Measurements from ENCODE around the gene SSMEM1.
"Not testable (repeated sequence)": the region's sequence is repeated elsewhere in the genome, so short reads cannot be mapped to it uniquely, and the experiment has no call there.

SSMEM1 gene

GRCh38 chr7:130213828-130214227 lies 6.2 kb downstream of the SSMEM1 start:
- DNase-seq (ENCODE audit: low read depth) = no peak

GRCh38 chr7:130216025-130216424 lies 8.4 kb downstream of the SSMEM1 start:
- no peak for DNase-seq (ENCODE audit: low read depth)

DNA sequence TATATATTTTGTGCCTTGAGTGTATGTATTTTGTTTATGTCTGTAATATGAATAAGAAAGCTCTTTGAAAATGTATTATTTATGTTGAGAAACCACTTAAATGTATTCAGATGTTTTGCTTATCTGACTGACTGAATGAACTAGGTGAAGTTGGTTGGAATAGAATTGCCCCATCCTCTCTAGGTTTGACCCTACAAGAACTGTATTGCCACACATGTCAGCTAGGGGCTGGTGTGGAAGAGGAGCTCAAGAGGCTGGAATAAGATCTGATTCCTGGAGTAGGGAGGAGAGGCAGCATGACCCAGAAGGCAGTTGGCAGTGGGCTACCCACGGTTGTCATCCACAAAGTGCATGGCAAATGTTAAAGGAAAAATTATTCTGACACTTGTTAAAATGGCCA lies 9.1 kb downstream of the SSMEM1 start:
- no peak for DNase-seq (ENCODE audit: low read depth)

DNA sequence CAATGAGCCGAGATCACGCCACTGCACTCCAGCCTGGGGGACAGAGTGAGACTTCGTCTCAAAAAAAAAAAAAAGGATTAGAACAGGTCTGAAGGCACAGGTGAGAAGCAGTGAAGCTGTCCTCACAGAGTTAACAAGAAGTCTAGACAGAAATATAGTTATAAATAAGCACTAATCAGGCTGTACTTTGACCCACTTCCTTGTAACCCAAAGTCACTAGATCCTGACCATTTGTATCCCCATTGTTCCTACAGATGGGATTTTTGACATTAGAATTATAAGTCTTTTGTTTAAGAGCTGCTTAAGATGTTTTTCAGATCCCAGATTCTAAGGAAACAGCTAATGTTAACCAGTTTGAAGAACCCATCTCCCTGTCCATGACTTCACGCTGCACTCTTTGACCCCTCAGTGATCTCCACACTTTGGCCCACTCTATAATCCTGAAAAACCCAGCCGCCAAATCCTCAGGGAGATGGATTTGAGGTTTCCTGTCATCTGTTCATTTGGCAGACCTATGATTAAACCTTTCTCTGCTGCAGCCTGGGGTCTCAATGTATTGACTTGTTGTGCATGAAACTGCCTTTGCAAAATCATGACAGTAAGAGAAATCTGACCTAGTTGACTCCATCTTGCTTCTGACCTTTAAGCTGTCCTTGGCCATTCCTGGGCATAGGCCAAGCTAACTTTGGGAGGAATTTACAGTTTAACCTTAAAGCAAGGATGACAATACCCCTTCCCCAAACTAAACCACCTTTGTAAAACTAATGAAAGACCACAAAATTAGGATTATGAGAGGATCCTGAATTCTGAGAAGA lies 11.4 kb downstream of the SSMEM1 start:
- DNase-seq (ENCODE audit: low read depth) = no peak

DNA sequence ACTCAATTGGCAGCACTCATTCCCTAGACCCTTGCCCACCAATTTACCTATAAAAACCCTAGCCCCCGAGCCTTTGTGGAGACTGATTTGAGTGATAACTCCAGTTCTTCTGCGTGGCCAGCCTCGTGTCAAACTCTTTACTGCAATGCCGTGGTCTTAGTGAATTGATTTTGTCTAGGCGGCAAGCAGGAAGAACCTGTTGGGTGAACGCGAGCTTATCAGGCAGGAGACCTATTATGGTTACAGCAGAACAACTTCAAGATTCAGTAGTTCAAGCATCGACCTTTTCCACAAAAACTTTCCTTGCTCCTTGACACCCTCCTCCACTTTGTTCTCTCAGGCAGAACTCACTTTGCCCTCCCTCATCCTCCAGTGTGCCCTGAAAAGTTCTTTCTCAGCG lies 12.2 kb downstream of the SSMEM1 start:
- DNase-seq (ENCODE audit: low read depth) = no peak

DNA sequence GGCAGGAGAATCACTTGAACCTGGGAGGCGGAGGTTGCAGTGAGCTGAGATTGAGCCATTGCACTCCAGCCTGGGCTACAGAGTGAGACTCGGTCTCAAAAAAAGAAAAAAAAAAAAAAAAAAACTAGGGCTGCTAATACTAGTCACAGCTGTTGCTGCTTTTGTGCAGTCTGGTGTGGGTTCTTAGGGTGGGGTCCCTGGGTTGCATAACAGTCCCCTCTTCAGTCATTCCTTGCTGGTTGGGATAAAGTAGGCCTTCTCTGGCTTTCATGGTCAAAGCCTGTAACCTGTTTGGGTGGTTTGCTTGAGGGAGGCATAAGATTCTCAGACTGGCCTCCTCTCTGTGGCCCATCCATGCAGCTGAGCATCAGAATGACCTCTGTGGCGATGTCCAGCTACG lies 14.1 kb downstream of the SSMEM1 start:
- DNase-seq (ENCODE audit: low read depth) = no peak

GRCh38 chr7:130223646-130224045 lies 16.0 kb downstream of the SSMEM1 start:
- no peak for DNase-seq (ENCODE audit: low read depth)

- DNase-seq (ENCODE audit: low read depth) = no peak
Observed at GRCh38 chr7:130224210-130224609, 16.6 kb downstream of the SSMEM1 start.

DNA sequence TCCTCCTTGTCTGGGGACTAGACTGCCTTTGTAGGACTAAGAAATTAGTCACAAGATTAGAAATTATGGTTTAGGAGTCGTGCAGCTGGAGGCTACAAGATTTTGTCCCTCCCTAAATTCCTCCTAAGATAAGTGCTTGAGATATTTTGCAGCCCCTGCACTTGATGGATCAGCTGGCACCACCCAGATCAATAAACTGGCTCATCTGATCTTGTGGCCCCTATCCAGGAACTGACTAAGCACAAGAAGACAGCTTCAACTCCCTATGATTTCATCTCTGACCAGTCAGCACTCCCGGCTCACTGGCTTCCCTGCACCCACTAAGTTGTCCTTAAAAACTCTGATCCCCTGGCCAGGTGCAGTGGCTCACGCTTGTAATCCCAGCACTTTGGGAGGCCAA lies 17.3 kb downstream of the SSMEM1 start:
- peak; percentile 17 for DNase-seq (ENCODE audit: low read depth)

DNA sequence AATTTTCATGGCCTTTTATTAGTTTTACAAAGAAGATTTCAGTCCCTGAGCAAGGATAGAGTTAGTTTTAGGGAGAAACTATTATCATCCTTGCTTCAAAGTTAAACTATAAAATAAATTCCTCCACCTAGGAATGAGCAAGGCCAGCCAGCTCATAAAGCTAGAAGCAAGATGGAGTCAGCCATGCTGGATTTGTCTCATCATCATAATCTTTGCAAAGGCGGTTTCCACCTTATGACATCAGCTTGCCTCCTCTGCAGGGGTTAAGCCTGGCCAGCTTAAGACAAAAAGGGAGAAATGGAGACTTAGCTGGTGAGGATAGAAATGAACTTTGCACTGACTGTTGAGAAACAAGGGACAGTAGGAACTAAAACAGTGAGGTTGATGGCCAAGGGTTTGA lies 18.7 kb downstream of the SSMEM1 start:
- no peak for DNase-seq (ENCODE audit: low read depth)

GRCh38 chr7:130227883-130228575 lies 20.4 kb downstream of the SSMEM1 start:
- no peak for DNase-seq (ENCODE audit: low read depth)

GRCh38 chr7:130228840-130229502 lies 21.3 kb downstream of the SSMEM1 start:
- no peak for DNase-seq (ENCODE audit: low read depth)

GRCh38 chr7:130229981-130230380 lies 22.3 kb downstream of the SSMEM1 start:
- DNase-seq (ENCODE audit: low read depth) = not testable (repeated sequence)

DNA sequence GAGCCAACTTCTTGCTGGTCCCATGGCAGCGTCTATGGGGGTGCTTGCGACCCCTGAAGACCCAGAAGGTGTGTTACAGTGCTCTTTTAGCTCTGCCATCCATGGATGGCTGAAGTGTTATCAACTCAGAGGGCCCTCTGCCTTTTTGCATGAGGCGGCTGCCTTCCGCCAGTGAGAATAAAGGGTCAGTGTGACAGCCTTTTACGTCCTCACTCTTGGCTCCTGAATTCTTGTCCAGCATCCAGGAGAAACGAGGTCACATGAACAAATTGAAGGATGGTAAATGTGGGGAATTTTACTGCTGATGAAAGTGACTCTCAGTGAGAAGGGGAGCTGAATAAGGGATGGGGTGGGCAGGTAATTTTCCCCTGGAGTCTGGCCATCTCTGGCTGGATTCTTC lies 24.1 kb downstream of the SSMEM1 start:
- no peak for DNase-seq (ENCODE audit: low read depth)

- DNase-seq (ENCODE audit: low read depth) = no peak
Observed at GRCh38 chr7:130232209-130232608, 24.5 kb downstream of the SSMEM1 start.

GRCh38 chr7:130234078-130234477 lies 26.4 kb downstream of the SSMEM1 start:
- DNase-seq (ENCODE audit: low read depth) = no peak

DNA sequence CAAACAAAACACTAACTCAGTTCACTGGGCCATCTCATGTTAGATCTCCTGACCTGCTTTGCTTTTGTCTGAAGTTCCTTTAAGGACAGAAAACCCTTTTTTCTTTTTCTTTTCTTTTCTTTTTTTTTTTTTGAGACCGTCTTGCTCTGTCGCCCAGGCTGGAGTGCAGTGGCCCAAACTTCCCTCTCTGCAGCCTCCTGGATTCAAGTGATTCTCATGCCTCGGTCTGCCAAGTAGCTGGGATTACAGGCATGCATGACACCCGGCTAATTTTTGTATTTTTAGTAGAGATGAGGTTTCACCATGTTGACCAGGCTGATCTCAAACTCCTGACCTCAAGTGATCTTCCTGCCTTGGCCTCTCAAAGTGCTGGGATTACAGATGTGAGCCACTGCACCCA lies 28.7 kb downstream of the SSMEM1 start:
- DNase-seq (ENCODE audit: low read depth) = not testable (repeated sequence)

DNA sequence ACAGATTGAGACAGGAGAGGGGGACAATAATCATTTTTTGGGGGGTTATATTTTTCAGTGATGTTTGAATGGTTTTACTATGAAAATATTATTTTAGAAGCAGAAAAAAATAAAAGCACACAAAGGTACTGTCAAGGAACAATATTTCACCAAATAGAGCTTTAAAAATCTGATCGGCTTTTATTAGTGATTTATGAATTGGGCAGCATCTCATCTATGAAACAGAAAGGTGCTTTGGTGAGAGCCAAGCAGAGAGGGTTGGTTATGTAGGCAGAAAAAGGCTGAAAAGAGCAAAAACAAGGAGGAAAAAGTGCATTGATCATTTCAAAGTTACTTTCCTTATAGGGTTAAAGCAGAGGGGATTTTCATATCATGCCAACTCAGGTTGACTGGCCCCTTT lies 32.6 kb downstream of the SSMEM1 start:
- DNase-seq (ENCODE audit: low read depth) = no peak

- peak; percentile 73 for DNase-seq (ENCODE audit: low read depth)
Observed at GRCh38 chr7:130242198-130243014, 34.7 kb downstream of the SSMEM1 start.

GRCh38 chr7:130243486-130243885 lies 35.8 kb downstream of the SSMEM1 start:
- DNase-seq (ENCODE audit: low read depth) = peak; percentile 8

- not testable (repeated sequence) for DNase-seq (ENCODE audit: low read depth)
Observed at GRCh38 chr7:130246491-130246890, 38.8 kb downstream of the SSMEM1 start.

GRCh38 chr7:130248842-130249241 lies 41.2 kb downstream of the SSMEM1 start:
- not testable (repeated sequence) for DNase-seq (ENCODE audit: low read depth)
